ENCODE results near the gene BOLA1. TPM values are rescaled to one million over a fixed set of nuclear protein-coding genes. Genes with fewer than 3 reads are reported as not detected.

BOLA1 gene
- total RNA-seq, 1 donor from 2014 or later, result 10.1 TPM

DNA sequence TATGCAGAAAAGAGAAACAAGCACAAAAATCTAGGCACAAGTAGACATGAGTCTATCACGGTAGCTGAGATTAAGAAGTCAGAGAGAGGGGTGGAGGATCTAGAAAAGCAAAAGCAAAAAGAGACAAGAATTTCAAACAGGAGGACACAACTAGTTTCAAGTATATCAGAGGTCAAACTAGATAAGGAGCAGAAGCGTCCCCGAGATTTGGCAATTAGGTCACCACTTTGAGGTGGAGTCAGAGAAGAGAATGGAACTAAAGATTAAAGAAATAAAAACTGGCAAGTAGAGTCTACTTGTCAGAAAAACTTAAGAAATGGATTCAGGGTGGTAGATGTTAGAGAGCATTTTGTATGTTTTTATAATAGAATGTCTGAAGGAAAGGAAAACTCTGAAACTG, 26.0 kb downstream of the BOLA1 start:
- H3K27me3 Mint-ChIP-seq (ENCODE audit: low read depth), result no peaks in the 10 kb centered on the region
- no peak for DNase-seq (ENCODE audit: low read depth, low spot score)
- H3K27ac Mint-ChIP-seq (ENCODE audit: unreplicated experiment), result no peak overlapping the region
- H3K9me3 Mint-ChIP-seq, result no peaks in the 10 kb centered on the region
- peaks cover 34% of the 10 kb centered on the region for H3K4me1 Mint-ChIP-seq
- TF ChIP-seq, protein P1, sequence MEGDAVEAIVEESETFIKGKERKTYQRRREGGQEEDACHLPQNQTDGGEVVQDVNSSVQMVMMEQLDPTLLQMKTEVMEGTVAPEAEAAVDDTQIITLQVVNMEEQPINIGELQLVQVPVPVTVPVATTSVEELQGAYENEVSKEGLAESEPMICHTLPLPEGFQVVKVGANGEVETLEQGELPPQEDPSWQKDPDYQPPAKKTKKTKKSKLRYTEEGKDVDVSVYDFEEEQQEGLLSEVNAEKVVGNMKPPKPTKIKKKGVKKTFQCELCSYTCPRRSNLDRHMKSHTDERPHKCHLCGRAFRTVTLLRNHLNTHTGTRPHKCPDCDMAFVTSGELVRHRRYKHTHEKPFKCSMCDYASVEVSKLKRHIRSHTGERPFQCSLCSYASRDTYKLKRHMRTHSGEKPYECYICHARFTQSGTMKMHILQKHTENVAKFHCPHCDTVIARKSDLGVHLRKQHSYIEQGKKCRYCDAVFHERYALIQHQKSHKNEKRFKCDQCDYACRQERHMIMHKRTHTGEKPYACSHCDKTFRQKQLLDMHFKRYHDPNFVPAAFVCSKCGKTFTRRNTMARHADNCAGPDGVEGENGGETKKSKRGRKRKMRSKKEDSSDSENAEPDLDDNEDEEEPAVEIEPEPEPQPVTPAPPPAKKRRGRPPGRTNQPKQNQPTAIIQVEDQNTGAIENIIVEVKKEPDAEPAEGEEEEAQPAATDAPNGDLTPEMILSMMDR (conservative IDR thresholded peaks at IDR 0.05), result no peak
- peaks cover 25% of the 10 kb centered on the region for H3K36me3 Mint-ChIP-seq (ENCODE audit: low read depth)
- peak overlapping the region; percentile 77 for H3K4me3 Mint-ChIP-seq

DNA sequence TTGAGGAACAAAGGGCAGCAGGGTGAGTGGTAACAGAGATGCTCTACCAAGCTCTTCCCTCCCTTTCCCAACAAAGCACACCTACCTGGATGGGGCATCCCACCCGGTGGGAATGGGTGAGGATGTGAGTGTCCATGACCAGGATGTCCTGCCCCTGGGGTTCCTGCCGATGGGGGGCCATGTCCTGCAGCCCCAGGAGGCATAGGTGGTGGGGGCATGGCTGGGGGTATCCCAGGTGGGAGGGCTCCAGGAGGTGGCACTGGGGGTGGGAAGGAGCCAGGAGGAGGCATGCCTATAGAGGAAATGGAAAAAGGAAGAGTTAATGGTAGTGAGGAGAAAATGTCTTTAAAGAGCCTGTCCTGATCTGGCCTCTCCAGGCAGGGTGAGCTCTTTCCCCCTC, 26.4 kb downstream of the BOLA1 start:
- Mint-ChIP-seq H3K4me3 (peak overlapping the region; percentile 96), H3K27ac (ENCODE audit: unreplicated experiment) (no peak overlapping the region), H3K36me3 (ENCODE audit: low read depth) (peaks cover 25% of the 10 kb centered on the region), H3K4me1 (peaks cover 34% of the 10 kb centered on the region), H3K27me3 (ENCODE audit: low read depth) (no peaks in the 10 kb centered on the region), H3K9me3 (no peaks in the 10 kb centered on the region)
- no peak for DNase-seq (ENCODE audit: low read depth, low spot score)
- TF ChIP-seq, protein P1 (conservative IDR thresholded peaks at IDR 0.05), result no peak

DNA sequence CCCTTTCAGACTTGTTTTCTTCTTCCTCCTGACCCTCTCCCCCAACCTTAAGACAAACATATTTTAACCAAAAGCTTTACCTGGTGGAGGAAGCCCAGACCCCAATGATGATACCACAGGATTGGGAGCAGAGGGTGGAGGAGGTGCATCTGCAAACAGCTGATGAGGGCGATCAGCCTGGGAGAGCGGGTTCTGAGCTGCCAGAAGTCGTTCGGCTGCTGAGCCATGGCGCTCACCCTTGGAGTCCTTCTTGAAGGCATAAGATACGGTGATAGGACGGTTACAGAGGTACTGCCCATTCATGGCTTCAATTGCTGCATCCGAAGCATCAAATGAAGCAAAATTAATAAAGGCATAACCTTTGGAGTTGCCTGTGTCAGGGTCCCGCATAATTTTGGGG, 26.9 kb downstream of the BOLA1 start:
- DNase-seq (ENCODE audit: low read depth, low spot score), result no peak
- Mint-ChIP-seq H3K4me3 (peak overlapping the region; percentile 96), H3K27ac (ENCODE audit: unreplicated experiment) (no peak overlapping the region), H3K36me3 (ENCODE audit: low read depth) (peaks cover 25% of the 10 kb centered on the region), H3K27me3 (ENCODE audit: low read depth) (no peaks in the 10 kb centered on the region), H3K4me1 (peaks cover 34% of the 10 kb centered on the region), H3K9me3 (no peaks in the 10 kb centered on the region)
- TF ChIP-seq, protein P1 (conservative IDR thresholded peaks at IDR 0.05), result no peak

DNA sequence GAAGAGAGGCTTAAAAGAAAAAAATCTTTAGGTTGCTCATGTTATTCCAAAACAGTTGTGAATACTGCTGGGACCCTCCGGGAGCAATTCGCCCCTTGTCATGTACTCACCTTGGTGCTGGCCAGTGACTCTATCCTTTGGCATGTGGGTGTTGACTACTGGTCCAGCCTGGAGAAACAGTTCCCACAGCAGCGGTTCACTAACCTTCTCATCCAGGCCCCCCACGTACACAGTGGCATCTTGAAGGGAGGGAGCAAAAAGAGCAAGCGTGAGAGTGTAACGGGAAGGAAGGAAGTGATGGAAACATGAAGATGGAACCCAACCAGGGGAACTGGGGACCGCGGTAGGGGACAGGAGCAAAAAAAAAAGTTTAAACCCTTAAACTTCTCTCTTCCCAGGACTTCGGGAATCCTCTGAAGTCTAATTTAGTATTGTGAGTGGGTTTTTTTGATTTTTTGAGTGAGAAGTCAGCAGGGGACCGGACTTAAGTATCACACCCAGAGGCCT, 27.7 kb downstream of the BOLA1 start:
- Mint-ChIP-seq H3K4me3 (peak overlapping the region; percentile 96), H3K27me3 (ENCODE audit: low read depth) (no peaks in the 10 kb centered on the region), H3K9me3 (no peaks in the 10 kb centered on the region), H3K4me1 (peaks cover 34% of the 10 kb centered on the region), H3K36me3 (ENCODE audit: low read depth) (peaks cover 25% of the 10 kb centered on the region), H3K27ac (ENCODE audit: unreplicated experiment) (peak overlapping the region; percentile 97)
- TF ChIP-seq, protein P1 (conservative IDR thresholded peaks at IDR 0.05), result no peak
- no peak for DNase-seq (ENCODE audit: low read depth, low spot score)

DNA sequence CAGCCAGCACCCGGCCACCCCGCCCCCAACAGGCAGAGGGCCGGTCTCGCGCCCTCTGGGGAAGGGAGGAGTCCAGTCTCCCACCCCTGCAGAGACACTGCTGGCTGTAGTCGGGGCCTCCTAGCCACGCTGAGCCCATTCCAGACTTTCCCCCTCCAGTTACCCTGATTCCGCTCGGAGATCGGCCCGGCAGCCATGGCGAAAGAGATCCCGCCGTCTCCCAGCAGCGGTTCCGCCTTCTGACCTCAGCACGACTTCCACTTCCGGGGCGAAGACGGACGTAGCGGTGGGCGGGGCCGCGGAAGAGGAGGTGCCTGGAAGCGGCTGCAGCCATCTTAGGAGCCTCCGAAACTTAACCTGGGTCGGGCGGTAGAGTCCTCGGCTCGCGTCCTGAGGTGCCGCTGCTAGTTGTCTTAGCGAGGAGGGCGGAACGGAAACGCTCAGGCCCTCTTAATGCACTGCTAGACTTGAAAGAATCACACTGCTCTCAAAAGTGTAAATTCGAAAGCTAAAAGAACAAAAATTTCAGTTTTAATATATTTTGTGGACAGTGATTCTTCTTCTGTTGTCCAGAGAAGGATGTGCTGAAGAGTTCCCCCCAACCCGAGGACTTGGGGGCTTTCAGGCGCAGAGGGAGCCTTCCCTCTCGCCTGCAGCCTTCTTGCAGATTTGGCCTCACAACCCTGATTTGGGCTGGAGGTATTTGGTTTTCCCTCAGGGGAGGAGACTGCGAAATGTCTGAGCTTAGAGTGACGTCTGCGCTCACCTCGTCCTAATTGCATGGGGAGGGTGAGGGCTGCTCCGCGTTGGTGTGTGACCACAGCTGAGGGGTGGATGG, 28.4 kb downstream of the BOLA1 start, which contains the start of gene SF3B4:
Gene SF3B4 (minus strand): TSS at position 241 of the 838 bp plus-strand sequence. CDS start 44 bp downstream, at position 197.
- H3K36me3 Mint-ChIP-seq (ENCODE audit: low read depth), result peaks cover 25% of the 10 kb centered on the region
- TF ChIP-seq, protein P1 (conservative IDR thresholded peaks at IDR 0.05), result no peak
- peak within 1 kb of the TSS; percentile 97 for H3K27ac Mint-ChIP-seq (ENCODE audit: unreplicated experiment)
- peak; percentile 85 for DNase-seq (ENCODE audit: low read depth, low spot score)
- H3K9me3 Mint-ChIP-seq, result no peaks in the 10 kb centered on the region
- peaks cover 34% of the 10 kb centered on the region for H3K4me1 Mint-ChIP-seq
- H3K4me3 Mint-ChIP-seq, result peak within 1 kb of the TSS; percentile 96
- no peaks in the 10 kb centered on the region for H3K27me3 Mint-ChIP-seq (ENCODE audit: low read depth)

Data from neural crest cell (in vitro differentiated cells).